Suprapubic skin (tissue), 4 donors: ENCODE measurements around the gene KIRREL3. TPM values are rescaled to one million over a fixed set of nuclear protein-coding genes. Genes with fewer than 3 reads are reported as not detected.
A peak's percentile ranks its signal among the peaks of the same experiment; 100 is the strongest.
"Not testable (repeated sequence)": the region's sequence is repeated elsewhere in the genome, so short reads cannot be mapped to it uniquely, and the experiment has no call there.

Source experiments
- DNase-seq, 2 donors: peaks; one replicate each; pipeline ENCODE4 v3.0.0-alpha.2; 2019; ENCODE audit warnings: low spot score in 2 of 2
- H3K27ac ChIP-seq: fragments of 200-600 bp; sonication (generic); one replicate; pipeline ENCODE4 v1.5.1; 2019
- H3K27me3 ChIP-seq: fragments of 200-600 bp; sonication (generic); one replicate; pipeline ENCODE4 v1.5.1; 2019
- H3K36me3 ChIP-seq: fragments of 200-600 bp; sonication (generic); one replicate; pipeline ENCODE4 v1.5.1; 2019
- H3K4me1 ChIP-seq: fragments of 200-600 bp; sonication (generic); one replicate; pipeline ENCODE4 v1.5.1; 2019
- H3K4me3 ChIP-seq: fragments of 200-600 bp; sonication (generic); one replicate; pipeline ENCODE4 v1.5.1; 2019; ENCODE audit warnings: mild to moderate bottlenecking
- H3K9me3 ChIP-seq: fragments of 200-600 bp; sonication (generic); one replicate; pipeline ENCODE4 v1.5.1; 2019
- EP300 ChIP-seq: sonication (generic); formaldehyde crosslinking; IDR thresholded peaks from one replicate; pipeline ENCODE4 v1.6.1; 2017; ENCODE audit warnings: antibody characterized with exemption
- POLR2A ChIP-seq, 2 donors: fragments of 450-650 bp; IDR thresholded peaks; one replicate each; pipeline ENCODE4 v1.6.1; 2017; ENCODE audit warnings: antibody characterized with exemption in 2 of 2, mild to moderate bottlenecking in 2 of 2, moderate library complexity in 2 of 2
- POLR2AphosphoS5 ChIP-seq, 3 donors: sonication (generic); formaldehyde crosslinking; IDR thresholded peaks; one replicate each; pipeline ENCODE4 v1.6.1; 2017; ENCODE audit warnings: antibody characterized with exemption in 3 of 3
- WGBS: methylation state at CpG from one replicate; pipeline ENCODE4 v1.1.5; 2018; 5-methylcytosine and 5-hydroxymethylcytosine counted together
- total RNA-seq, 4 donors: library from RNA; depleted of rRNA; stranded (reverse); fragments of >200 nt; gene quantifications; one replicate each; pipeline ENCODE4 v1.1.0, GENCODE V29; 2016
- TF ChIP-seq, protein P1 (sequence below), 2 donors: fragments of 200-600 bp in 1 of 2; fragments of 450-650 bp in 1 of 2; sonication (generic) in 1 of 2; IDR thresholded peaks; one replicate each; pipeline ENCODE4 v1.5.1; 2016 to 2019; ENCODE audit warnings: antibody characterized with exemption in 2 of 2, mild to moderate bottlenecking in 1 of 2, moderate library complexity in 1 of 2

The KIRREL3 gene
- total RNA-seq, 4 donors from 2014 or later: 0.17 TPM; not detected in 3

DNA sequence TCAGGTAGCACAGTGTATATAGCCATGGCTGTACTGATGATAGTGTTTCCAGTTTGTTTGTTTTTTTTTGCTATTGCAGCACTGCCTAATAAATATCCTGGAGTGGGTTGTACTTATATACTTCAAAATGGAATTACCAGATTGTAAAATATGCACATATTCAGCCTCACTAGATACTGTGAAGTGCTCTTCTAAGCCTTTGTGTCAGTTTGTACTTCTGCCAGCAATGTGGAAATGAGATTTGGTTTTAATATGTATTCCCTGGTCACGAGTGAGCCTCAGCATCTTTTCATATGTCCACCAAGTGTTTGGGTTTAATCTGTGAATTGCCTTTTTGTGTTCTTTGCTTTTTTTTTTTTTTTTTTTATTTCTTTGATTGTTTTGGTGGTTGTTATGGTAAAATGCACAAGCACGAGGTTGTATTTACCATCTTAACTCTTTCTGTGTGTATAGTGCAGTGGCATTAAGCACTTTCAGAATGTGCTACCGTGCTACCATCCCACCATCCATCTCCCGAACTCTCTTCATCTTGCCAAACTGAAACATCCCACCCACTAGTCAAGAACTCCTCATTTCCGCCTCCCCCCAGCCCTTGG, 610.2 kb downstream of the KIRREL3 start:
- Histone ChIP-seq H3K9me3 (no peaks in the 10 kb centered on the region), H3K4me3 (no peak overlapping the region), H3K27me3 (no peaks in the 10 kb centered on the region), H3K27ac (no peak overlapping the region), H3K4me1 (peaks cover 64% of the 10 kb centered on the region), H3K36me3 (no peaks in the 10 kb centered on the region)
- WGBS: 60% methylated on average over 5 of the region's 5 CpGs
- peak in 1 of 2 donors; percentile 18 for DNase-seq
- TF ChIP-seq POLR2AphosphoS5 (IDR thresholded peaks at IDR 0.05) (no peak), POLR2A (IDR thresholded peaks at IDR 0.05) (no peak), EP300 (no peak)
- TF ChIP-seq, protein P1, sequence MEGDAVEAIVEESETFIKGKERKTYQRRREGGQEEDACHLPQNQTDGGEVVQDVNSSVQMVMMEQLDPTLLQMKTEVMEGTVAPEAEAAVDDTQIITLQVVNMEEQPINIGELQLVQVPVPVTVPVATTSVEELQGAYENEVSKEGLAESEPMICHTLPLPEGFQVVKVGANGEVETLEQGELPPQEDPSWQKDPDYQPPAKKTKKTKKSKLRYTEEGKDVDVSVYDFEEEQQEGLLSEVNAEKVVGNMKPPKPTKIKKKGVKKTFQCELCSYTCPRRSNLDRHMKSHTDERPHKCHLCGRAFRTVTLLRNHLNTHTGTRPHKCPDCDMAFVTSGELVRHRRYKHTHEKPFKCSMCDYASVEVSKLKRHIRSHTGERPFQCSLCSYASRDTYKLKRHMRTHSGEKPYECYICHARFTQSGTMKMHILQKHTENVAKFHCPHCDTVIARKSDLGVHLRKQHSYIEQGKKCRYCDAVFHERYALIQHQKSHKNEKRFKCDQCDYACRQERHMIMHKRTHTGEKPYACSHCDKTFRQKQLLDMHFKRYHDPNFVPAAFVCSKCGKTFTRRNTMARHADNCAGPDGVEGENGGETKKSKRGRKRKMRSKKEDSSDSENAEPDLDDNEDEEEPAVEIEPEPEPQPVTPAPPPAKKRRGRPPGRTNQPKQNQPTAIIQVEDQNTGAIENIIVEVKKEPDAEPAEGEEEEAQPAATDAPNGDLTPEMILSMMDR (IDR thresholded peaks at IDR 0.05): no peak

- Histone ChIP-seq H3K4me1 (peaks cover 70% of the 10 kb centered on the region), H3K27ac (no peak overlapping the region), H3K36me3 (no peaks in the 10 kb centered on the region), H3K27me3 (no peaks in the 10 kb centered on the region), H3K4me3 (no peak overlapping the region), H3K9me3 (no peaks in the 10 kb centered on the region)
- whole genome bisulfite sequencing: 52% methylated on average over 5 of the region's 5 CpGs
- TF ChIP-seq, protein P1 (IDR thresholded peaks at IDR 0.05): no peak
- TF ChIP-seq POLR2A (IDR thresholded peaks at IDR 0.05): no peak
- TF ChIP-seq EP300: no peak
- no peak for TF ChIP-seq POLR2AphosphoS5 (IDR thresholded peaks at IDR 0.05)
- no peak for DNase-seq
Observed at GRCh38 chr11:126387857-126388256, 612.7 kb downstream of the KIRREL3 start.

DNA sequence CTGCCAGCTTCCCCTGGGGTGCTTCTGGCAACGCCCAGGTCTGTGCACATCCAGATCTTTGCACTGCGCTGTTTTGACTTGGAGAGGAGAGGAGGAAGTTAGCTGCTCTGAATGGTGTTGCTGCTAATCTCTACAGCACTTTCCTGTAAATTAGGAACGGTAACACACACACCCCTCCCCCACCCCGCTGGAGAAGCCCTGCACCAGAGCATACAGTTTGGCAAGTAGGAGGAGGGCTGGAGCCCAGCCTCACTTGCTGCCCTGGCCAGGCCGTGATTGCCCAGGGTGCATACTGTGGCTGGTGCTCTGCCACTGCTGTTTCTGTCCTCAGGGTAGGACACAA, 613.9 kb downstream of the KIRREL3 start:
- H3K4me1 ChIP-seq: peaks cover 64% of the 10 kb centered on the region
- 20% methylated on average over 4 of the region's 5 CpGs for WGBS
- not testable (repeated sequence) for H3K4me3 ChIP-seq, H3K27me3 ChIP-seq, H3K9me3 ChIP-seq, H3K36me3 ChIP-seq, H3K27ac ChIP-seq
- DNase-seq: peak in 1 of 2 donors; percentile 74

DNA sequence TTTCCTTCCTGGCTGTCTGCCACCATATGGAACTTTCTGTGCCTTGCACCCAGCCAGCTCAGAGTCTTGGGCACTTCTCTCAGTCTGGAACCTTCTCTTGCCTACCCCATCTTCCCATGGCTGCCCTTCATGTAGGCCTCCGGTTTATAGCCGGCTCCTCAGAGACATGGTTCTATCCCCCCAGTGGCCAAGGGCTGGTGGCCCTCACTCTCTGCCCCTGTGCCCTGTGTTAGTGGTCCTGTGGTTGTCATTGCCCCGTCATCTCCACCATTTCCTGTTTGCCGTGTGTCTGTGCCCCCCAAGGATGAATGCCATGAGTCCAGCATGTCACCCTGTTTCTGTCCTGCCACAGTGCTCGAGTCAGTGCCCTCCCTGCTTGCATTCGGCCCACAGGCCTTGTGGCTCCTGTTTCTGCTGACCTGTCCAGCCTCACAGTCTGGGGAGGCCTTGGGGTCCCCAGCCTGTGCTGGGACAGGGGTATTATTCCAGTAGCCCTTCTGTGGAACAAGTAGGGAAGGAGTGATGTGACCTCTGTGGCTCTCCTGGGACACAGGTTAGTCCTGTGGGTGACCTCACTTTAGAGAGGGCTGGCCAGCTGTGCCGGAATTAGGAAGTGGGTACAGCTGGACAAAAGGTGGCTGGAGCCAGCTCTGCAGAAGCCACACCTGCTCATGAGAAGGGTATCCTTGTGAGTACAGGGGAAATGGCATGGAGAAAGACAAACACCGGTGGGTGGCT, 614.4 kb downstream of the KIRREL3 start:
- Histone ChIP-seq H3K36me3 (no peaks in the 10 kb centered on the region), H3K9me3 (no peaks in the 10 kb centered on the region), H3K27ac (peak overlapping the region; percentile 43), H3K4me3 (no peak overlapping the region), H3K4me1 (peaks cover 59% of the 10 kb centered on the region), H3K27me3 (no peaks in the 10 kb centered on the region)
- 70% methylated on average over 8 of the region's 8 CpGs for WGBS
- DNase-seq: peak in 1 of 2 donors; percentile 52
- TF ChIP-seq POLR2AphosphoS5 (IDR thresholded peaks at IDR 0.05) (no peak), POLR2A (IDR thresholded peaks at IDR 0.05) (no peak), EP300 (no peak)
- TF ChIP-seq, protein P1 (IDR thresholded peaks at IDR 0.05): no peak

DNA sequence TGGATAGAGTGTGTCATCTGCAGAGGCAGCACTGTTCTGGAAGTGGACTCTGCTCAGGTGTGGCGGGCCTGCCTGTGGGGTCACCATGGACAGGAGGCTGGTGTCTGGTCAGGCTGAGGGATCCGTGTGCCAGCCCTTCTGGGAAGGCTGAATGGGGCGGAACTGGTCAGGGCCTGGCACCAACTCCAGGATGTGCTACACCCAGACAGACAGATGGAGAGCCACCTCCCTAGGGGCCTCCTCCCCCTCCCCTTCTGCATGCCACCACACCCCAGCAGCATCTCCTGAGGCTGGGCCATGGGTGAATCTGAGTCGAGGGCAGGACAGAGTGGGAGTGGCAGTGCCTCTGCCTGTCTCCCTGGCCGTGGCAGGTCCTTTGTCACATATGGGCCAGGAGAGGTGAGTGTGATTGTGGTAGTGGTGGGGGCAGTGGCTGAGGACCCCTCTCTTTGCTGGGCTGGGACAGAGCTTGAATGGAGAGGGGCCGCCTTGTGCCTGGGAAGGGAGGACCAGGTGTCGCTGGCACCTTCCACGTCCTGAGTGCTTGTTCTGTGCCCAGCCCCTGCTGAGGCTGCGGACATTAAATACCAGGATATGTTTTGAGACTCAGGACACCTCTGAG, 616.0 kb downstream of the KIRREL3 start:
- H3K9me3 ChIP-seq: no peaks in the 10 kb centered on the region
- H3K27me3 ChIP-seq: no peaks in the 10 kb centered on the region
- WGBS: 93% methylated on average over 5 of the region's 9 CpGs
- TF ChIP-seq, protein P1 (IDR thresholded peaks at IDR 0.05): no peak
- no peak for TF ChIP-seq POLR2A (IDR thresholded peaks at IDR 0.05)
- H3K27ac ChIP-seq: no peak overlapping the region
- no peaks in the 10 kb centered on the region for H3K36me3 ChIP-seq
- peaks cover 52% of the 10 kb centered on the region for H3K4me1 ChIP-seq
- peak in 1 of 2 donors; percentile 47 for DNase-seq
- no peak overlapping the region for H3K4me3 ChIP-seq
